Neural cell (in vitro differentiated cells): ENCODE measurements around the gene FHDC1. TPM values are rescaled to one million over a fixed set of nuclear protein-coding genes. Genes with fewer than 3 reads are reported as not detected.

Experiments
- H2AFZ ChIP-seq: fragments of 200-600, 300-800 bp; sonication (generic), shearing (Covaris generic); 2 replicates; pipeline ENCODE4 v1.6.0; 2014; ENCODE audit warnings: low read depth, mild to moderate bottlenecking, antibody characterized with exemption, low read length, moderate library complexity
- H3F3A ChIP-seq: fragments of 200-600 bp; shearing (Covaris generic); 2 replicates; pipeline ENCODE4 v1.6.1; 2016; ENCODE audit warnings: mild to moderate bottlenecking, moderate library complexity, mixed read lengths, antibody characterized with exemption, low read length; ENCODE audit not compliant: insufficient read depth, poor library complexity, severe bottlenecking
- H3K27ac ChIP-seq: fragments of 200-600, 300-800 bp; sonication (generic), shearing (Covaris generic); 2 replicates; pipeline ENCODE4 v1.5.1; 2014; ENCODE audit warnings: mild to moderate bottlenecking, low read length, moderate library complexity
- H3K27me3 ChIP-seq: fragments of 300-800, 200-600 bp; sonication (generic), shearing (Covaris generic); 2 replicates; pipeline ENCODE4 v1.6.0; 2014; ENCODE audit warnings: mild to moderate bottlenecking, low read depth, low read length, moderate library complexity; ENCODE audit not compliant: insufficient read depth
- H3K36me3 ChIP-seq: fragments of 300-800, 200-600 bp; sonication (generic), shearing (Covaris generic); 2 replicates; pipeline ENCODE4 v1.5.1; 2014; ENCODE audit warnings: mild to moderate bottlenecking, antibody characterized with exemption, low read length, moderate library complexity; ENCODE audit not compliant: insufficient read depth
- H3K4me2 ChIP-seq: fragments of 300-800, 200-600 bp; sonication (generic), shearing (Covaris generic); 2 replicates; pipeline ENCODE4 v1.6.0; 2014; ENCODE audit warnings: mild to moderate bottlenecking, low read length
- H3K4me3 ChIP-seq: fragments of 300-800, 200-600 bp; sonication (generic), shearing (Covaris generic); 2 replicates; pipeline ENCODE4 v1.5.1; 2014; ENCODE audit warnings: mild to moderate bottlenecking, low read length, moderate library complexity
- H3K79me2 ChIP-seq: fragments of 200-600 bp; shearing (Covaris generic); replicated peaks from 2 replicates; pipeline ENCODE4 v1.6.0; 2014; ENCODE audit warnings: mild to moderate bottlenecking, low read length, moderate library complexity; ENCODE audit not compliant: insufficient read depth
- H3K9ac ChIP-seq: fragments of 300-800, 200-600 bp; sonication (generic), shearing (Covaris generic); 2 replicates; pipeline ENCODE4 v1.6.1; 2016; ENCODE audit warnings: mild to moderate bottlenecking, low read length, mixed read lengths
- H3K9me2 ChIP-seq: fragments of 200-600 bp; shearing (Covaris generic); 2 replicates; pipeline ENCODE4 v1.6.1; 2016; ENCODE audit warnings: mild to moderate bottlenecking, low read length, mixed read lengths; ENCODE audit not compliant: insufficient read depth
- H3K9me3 ChIP-seq: fragments of 200-600, 300-800 bp; sonication (generic), shearing (Covaris generic); 2 replicates; pipeline ENCODE4 v1.6.1; 2016; ENCODE audit warnings: mild to moderate bottlenecking, mixed run types, low read length, moderate library complexity, mixed read lengths
- H4K20me1 ChIP-seq: fragments of 200-600 bp; shearing (Covaris generic); 2 replicates; pipeline ENCODE4 v1.6.1; 2016; ENCODE audit warnings: mild to moderate bottlenecking, mixed run types; ENCODE audit not compliant: insufficient read depth
- EP300 ChIP-seq: fragments of 450-650 bp; conservative IDR thresholded peaks from 2 replicates; pipeline ENCODE4 v1.6.1; 2014; ENCODE audit warnings: antibody characterized with exemption, mild to moderate bottlenecking, moderate library complexity; ENCODE audit not compliant: poor library complexity, severe bottlenecking
- EZH2 ChIP-seq: fragments of 200-600, 300-800 bp; shearing (Covaris generic), sonication (generic); IDR thresholded peaks from 2 replicates; pipeline ENCODE4 v1.6.1; 2014; ENCODE audit warnings: antibody characterized with exemption, low read length, borderline replicate concordance, mild to moderate bottlenecking; ENCODE audit not compliant: insufficient read depth, poor library complexity, severe bottlenecking
- MXI1 ChIP-seq: fragments of 450-650 bp; conservative IDR thresholded peaks from 2 replicates; pipeline ENCODE4 v1.6.1; 2014; ENCODE audit warnings: antibody characterized with exemption, mild to moderate bottlenecking; ENCODE audit not compliant: poor library complexity, severe bottlenecking
- POLR2AphosphoS5 ChIP-seq: IDR thresholded peaks from 2 replicates; pipeline ENCODE4 v1.6.1; 2012
- RAD21 ChIP-seq: fragments of 450-650 bp; conservative IDR thresholded peaks from 2 replicates; pipeline ENCODE4 v1.6.1; 2014; ENCODE audit warnings: antibody characterized with exemption, mild to moderate bottlenecking, moderate library complexity
- SMC3 ChIP-seq: fragments of 450-650 bp; conservative IDR thresholded peaks from 2 replicates; pipeline ENCODE4 v1.6.1; 2014; ENCODE audit warnings: antibody characterized with exemption, mild to moderate bottlenecking, moderate library complexity; ENCODE audit not compliant: poor library complexity
- TAF1 ChIP-seq: IDR thresholded peaks from 2 replicates; pipeline ENCODE4 v1.6.1; 2012; ENCODE audit warnings: low read depth
- polyA plus RNA-seq: library from polyadenylated mRNA; depleted of rRNA; stranded (reverse); fragments of >200 nt; gene quantifications from 2 replicates; pipeline ENCODE4 v1.2.3, GENCODE V29; 2014
- TF ChIP-seq, protein P1 (sequence below): fragments of 450-650 bp; IDR thresholded peaks from 2 replicates; pipeline ENCODE4 v1.5.1; 2014; ENCODE audit warnings: antibody characterized with exemption, mild to moderate bottlenecking, moderate library complexity; ENCODE audit not compliant: poor library complexity, severe bottlenecking
- TF ChIP-seq, protein P2 (sequence below): IDR thresholded peaks from 2 replicates; pipeline ENCODE4 v1.6.1; 2012; ENCODE audit warnings: borderline replicate concordance

Gene FHDC1
- polyA plus RNA-seq, 1 donor from 2014 or later = 11.4 TPM

GRCh38 chr4:152962150-152962549 is 26.0 kb downstream of the FHDC1 start:
- H4K20me1 ChIP-seq = no peaks in the 10 kb centered on the region

GRCh38 chr4:152964335-152964734 is 28.2 kb downstream of the FHDC1 start:
- no peaks in the 10 kb centered on the region for H4K20me1 ChIP-seq
- no peaks in the 10 kb centered on the region for H3K9me2 ChIP-seq
- H2AFZ ChIP-seq = no peak overlapping the region
- TF ChIP-seq POLR2AphosphoS5 = no peak
- no peak for TF ChIP-seq EZH2
- no peak for TF ChIP-seq RAD21
- TF ChIP-seq, protein P1, sequence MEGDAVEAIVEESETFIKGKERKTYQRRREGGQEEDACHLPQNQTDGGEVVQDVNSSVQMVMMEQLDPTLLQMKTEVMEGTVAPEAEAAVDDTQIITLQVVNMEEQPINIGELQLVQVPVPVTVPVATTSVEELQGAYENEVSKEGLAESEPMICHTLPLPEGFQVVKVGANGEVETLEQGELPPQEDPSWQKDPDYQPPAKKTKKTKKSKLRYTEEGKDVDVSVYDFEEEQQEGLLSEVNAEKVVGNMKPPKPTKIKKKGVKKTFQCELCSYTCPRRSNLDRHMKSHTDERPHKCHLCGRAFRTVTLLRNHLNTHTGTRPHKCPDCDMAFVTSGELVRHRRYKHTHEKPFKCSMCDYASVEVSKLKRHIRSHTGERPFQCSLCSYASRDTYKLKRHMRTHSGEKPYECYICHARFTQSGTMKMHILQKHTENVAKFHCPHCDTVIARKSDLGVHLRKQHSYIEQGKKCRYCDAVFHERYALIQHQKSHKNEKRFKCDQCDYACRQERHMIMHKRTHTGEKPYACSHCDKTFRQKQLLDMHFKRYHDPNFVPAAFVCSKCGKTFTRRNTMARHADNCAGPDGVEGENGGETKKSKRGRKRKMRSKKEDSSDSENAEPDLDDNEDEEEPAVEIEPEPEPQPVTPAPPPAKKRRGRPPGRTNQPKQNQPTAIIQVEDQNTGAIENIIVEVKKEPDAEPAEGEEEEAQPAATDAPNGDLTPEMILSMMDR = no peak
- no peak for TF ChIP-seq SMC3
- no peak for TF ChIP-seq EP300
- TF ChIP-seq MXI1 = no peak
- no peak for TF ChIP-seq TAF1
- TF ChIP-seq, protein P2, sequence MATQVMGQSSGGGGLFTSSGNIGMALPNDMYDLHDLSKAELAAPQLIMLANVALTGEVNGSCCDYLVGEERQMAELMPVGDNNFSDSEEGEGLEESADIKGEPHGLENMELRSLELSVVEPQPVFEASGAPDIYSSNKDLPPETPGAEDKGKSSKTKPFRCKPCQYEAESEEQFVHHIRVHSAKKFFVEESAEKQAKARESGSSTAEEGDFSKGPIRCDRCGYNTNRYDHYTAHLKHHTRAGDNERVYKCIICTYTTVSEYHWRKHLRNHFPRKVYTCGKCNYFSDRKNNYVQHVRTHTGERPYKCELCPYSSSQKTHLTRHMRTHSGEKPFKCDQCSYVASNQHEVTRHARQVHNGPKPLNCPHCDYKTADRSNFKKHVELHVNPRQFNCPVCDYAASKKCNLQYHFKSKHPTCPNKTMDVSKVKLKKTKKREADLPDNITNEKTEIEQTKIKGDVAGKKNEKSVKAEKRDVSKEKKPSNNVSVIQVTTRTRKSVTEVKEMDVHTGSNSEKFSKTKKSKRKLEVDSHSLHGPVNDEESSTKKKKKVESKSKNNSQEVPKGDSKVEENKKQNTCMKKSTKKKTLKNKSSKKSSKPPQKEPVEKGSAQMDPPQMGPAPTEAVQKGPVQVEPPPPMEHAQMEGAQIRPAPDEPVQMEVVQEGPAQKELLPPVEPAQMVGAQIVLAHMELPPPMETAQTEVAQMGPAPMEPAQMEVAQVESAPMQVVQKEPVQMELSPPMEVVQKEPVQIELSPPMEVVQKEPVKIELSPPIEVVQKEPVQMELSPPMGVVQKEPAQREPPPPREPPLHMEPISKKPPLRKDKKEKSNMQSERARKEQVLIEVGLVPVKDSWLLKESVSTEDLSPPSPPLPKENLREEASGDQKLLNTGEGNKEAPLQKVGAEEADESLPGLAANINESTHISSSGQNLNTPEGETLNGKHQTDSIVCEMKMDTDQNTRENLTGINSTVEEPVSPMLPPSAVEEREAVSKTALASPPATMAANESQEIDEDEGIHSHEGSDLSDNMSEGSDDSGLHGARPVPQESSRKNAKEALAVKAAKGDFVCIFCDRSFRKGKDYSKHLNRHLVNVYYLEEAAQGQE = no peak
- no peaks in the 10 kb centered on the region for H3K27me3 ChIP-seq
- H3K4me2 ChIP-seq = no peak overlapping the region
- no peaks in the 10 kb centered on the region for H3F3A ChIP-seq
- no peaks in the 10 kb centered on the region for H3K36me3 ChIP-seq
- no peak overlapping the region for H3K4me3 ChIP-seq
- no peak overlapping the region for H3K27ac ChIP-seq
- H3K79me2 ChIP-seq = no peaks in the 10 kb centered on the region
- H3K9ac ChIP-seq = no peak overlapping the region
- H3K9me3 ChIP-seq = no peaks in the 10 kb centered on the region

More at GRCh38 chr4:152962150-152962549, 26.0 kb downstream of the FHDC1 start:
- Histone ChIP-seq H3K36me3 (no peaks in the 10 kb centered on the region), H3K4me3 (no peak overlapping the region), H3F3A (no peaks in the 10 kb centered on the region), H3K9me2 (no peaks in the 10 kb centered on the region), H2AFZ (no peak overlapping the region), H3K4me2 (no peak overlapping the region), H3K79me2 (no peaks in the 10 kb centered on the region), H3K9me3 (no peaks in the 10 kb centered on the region), H3K9ac (no peak overlapping the region), H3K27me3 (no peaks in the 10 kb centered on the region), H3K27ac (no peak overlapping the region)
- no peak for TF ChIP-seq RAD21
- TF ChIP-seq EZH2 = no peak
- TF ChIP-seq MXI1 = no peak
- TF ChIP-seq, protein P1 = no peak
- TF ChIP-seq, protein P2 = no peak
- no peak for TF ChIP-seq SMC3
- no peak for TF ChIP-seq EP300
- TF ChIP-seq TAF1 = no peak
- no peak for TF ChIP-seq POLR2AphosphoS5
